ACHN (cell line): ENCODE measurements around the gene XRCC5.

Experiments used
- DNase-seq: peaks from one replicate; pipeline ENCODE4 v3.0.0-alpha.2; 2015
- in situ Hi-C: cut with HindIII; loops from 2 replicates; pipeline ENCODE4 v1.10.0; 2017; ENCODE audit warnings: low sequenced_read_pairs, low pct_ligation_motif_present, low pct_unique_long_range_greater_than_20kb

XRCC5 gene

DNA sequence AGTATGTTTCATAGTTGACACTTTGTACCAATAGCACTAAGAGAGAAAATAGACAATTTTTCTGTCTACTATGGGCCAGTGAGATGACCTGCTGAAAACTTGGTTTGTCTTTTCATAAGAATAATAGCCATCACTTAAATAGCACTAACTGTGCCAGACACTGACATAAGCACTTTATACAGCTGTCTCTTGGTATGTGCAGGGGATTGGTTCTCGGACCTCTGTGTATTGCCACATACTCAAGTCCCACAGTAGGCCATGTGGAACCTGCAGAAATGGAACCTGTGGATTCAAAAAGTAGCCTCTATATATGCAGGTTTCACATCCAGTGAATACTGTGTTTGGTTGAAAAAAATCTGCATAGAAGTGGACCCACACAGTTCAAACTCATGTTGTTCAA, 126.7 kb downstream of the XRCC5 start:
- in situ Hi-C loops, result no loop called here
- no peak for DNase-seq

- in situ Hi-C loops, result no loop called here
- DNase-seq, result no peak
Observed at GRCh38 chr2:216236486-216236885, 127.3 kb downstream of the XRCC5 start.

DNA sequence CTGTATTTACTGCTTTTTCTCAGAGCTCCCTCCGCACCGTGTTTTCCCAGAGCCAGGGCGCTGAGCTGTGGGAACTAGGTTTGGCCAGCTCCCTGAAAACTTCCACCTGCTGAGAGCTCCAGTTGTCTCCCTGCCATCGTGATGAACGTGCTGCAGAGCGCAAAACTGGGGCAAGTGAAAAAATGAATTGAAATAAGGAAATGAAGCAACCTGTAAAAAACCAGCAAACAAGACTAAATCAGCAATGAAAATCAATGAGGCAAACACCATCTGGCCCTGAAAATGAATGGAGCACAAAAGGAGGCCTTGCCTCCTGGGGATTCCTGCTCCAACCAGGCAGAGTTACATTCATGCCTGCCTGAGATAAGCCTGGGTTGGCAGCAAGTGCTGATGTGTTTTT, 133.2 kb downstream of the XRCC5 start:
- in situ Hi-C loops, result no loop called here
- DNase-seq, result no peak

- in situ Hi-C loops, result no loop called here
Observed at GRCh38 chr2:216243026-216243425, 133.9 kb downstream of the XRCC5 start.

GRCh38 chr2:216245391-216245975, 136.3 kb downstream of the XRCC5 start:
- in situ Hi-C loops, result no loop called here
- no peak for DNase-seq

More at GRCh38 chr2:216243026-216243425, 133.9 kb downstream of the XRCC5 start:
- no peak for DNase-seq

- no peak for DNase-seq
- in situ Hi-C loops, result no loop called here
Observed at GRCh38 chr2:216246766-216247165, 137.6 kb downstream of the XRCC5 start.
